SU-DHL-6 (cell line): ENCODE measurements around the gene ANK3.

Experiments
- H2AFZ ChIP-seq: fragments of 200-600 bp; sonication (generic); 2 replicates; pipeline ENCODE4 v1.6.1; 2014; ENCODE audit warnings: low read depth, mild to moderate bottlenecking, moderate library complexity, mixed read lengths, antibody characterized with exemption, low read length; ENCODE audit not compliant: severe bottlenecking
- H3F3A ChIP-seq: fragments of 200-600 bp; shearing (Covaris generic); 2 replicates; pipeline ENCODE4 v1.6.0; 2016; ENCODE audit warnings: antibody characterized with exemption, mild to moderate bottlenecking; ENCODE audit not compliant: insufficient read depth
- H3K27ac ChIP-seq: fragments of 200-600 bp; sonication (generic); 2 replicates; pipeline ENCODE4 v1.5.1; 2016; ENCODE audit warnings: low read depth, mild to moderate bottlenecking, low read length, moderate library complexity, mixed read lengths
- H3K27me3 ChIP-seq: fragments of 200-600 bp; sonication (generic), shearing (Covaris generic); 2 replicates; pipeline ENCODE4 v1.6.0; 2014; ENCODE audit warnings: mild to moderate bottlenecking, low read length
- H3K36me3 ChIP-seq: fragments of 200-600 bp; sonication (generic); 2 replicates; pipeline ENCODE4 v1.6.1; 2014; ENCODE audit warnings: mild to moderate bottlenecking, low read length, mixed read lengths
- H3K4me2 ChIP-seq: fragments of 300-600, 200-600 bp; shearing (Covaris generic), sonication (generic); 2 replicates; pipeline ENCODE4 v1.6.0; 2014; ENCODE audit warnings: low read length, low read depth, mild to moderate bottlenecking; ENCODE audit not compliant: poor library complexity, severe bottlenecking
- H3K4me3 ChIP-seq: fragments of 200-600 bp; sonication (generic); 2 replicates; pipeline ENCODE4 v1.5.1; 2014; ENCODE audit warnings: antibody characterized with exemption, low read length, mild to moderate bottlenecking, mixed read lengths; ENCODE audit not compliant: insufficient read depth, poor library complexity, severe bottlenecking
- H3K79me2 ChIP-seq: fragments of 200-600 bp; sonication (generic); 2 replicates; pipeline ENCODE4 v1.6.1; 2014; ENCODE audit warnings: mild to moderate bottlenecking, low read length, moderate library complexity; ENCODE audit not compliant: insufficient read depth
- H3K9ac ChIP-seq: fragments of 200-600 bp; sonication (generic); 2 replicates; pipeline ENCODE4 v1.7.0; 2014; ENCODE audit warnings: mild to moderate bottlenecking, low read length
- H3K9me2 ChIP-seq: fragments of 200-600 bp; sonication (generic); replicated peaks from 2 replicates; pipeline ENCODE4 v1.6.1; 2014; ENCODE audit warnings: low read length; ENCODE audit not compliant: insufficient read depth
- H3K9me3 ChIP-seq: fragments of 200-600 bp; sonication (generic); 2 replicates; pipeline ENCODE4 v1.6.1; 2014; ENCODE audit warnings: low read length, mixed read lengths; ENCODE audit not compliant: insufficient read depth
- H4K20me1 ChIP-seq: fragments of 200-600 bp; sonication (generic); 2 replicates; pipeline ENCODE4 v1.6.1; 2014; ENCODE audit warnings: low read depth, mild to moderate bottlenecking, antibody characterized with exemption, low read length, moderate library complexity, mixed read lengths
- CTCF ChIP-seq: fragments of 200-600 bp; sonication (generic); IDR thresholded peaks from one replicate; pipeline ENCODE4 v1.5.1; 2017; ENCODE audit warnings: antibody characterized with exemption, mild to moderate bottlenecking, low read length, moderate library complexity; ENCODE audit not compliant: insufficient read depth, poor library complexity, severe bottlenecking
- EZH2phosphoT487 ChIP-seq: fragments of 200-600 bp; sonication (generic), shearing (Covaris generic); conservative IDR thresholded peaks from 2 replicates; pipeline ENCODE4 v1.6.1; 2018; ENCODE audit warnings: mild to moderate bottlenecking, antibody characterized with exemption, low read length, moderate library complexity, mixed read lengths

ANK3 gene

GRCh38 chr10:60341969-60342368, 47.7 kb downstream of the ANK3 start:
- no peaks in the 10 kb centered on the region for H3K27me3 ChIP-seq
- no peaks in the 10 kb centered on the region; the same call in 1 of the 2 replicates for H3F3A ChIP-seq
- H4K20me1 ChIP-seq, result no peaks in the 10 kb centered on the region
- no peak overlapping the region for H3K27ac ChIP-seq
- no peak for TF ChIP-seq EZH2phosphoT487
- no peak for TF ChIP-seq CTCF
- no peak overlapping the region for H3K9ac ChIP-seq
- no peak overlapping the region for H3K4me2 ChIP-seq
- H3K4me3 ChIP-seq, result no peak overlapping the region
- H3K79me2 ChIP-seq, result no peaks in the 10 kb centered on the region
- H2AFZ ChIP-seq, result no peak overlapping the region
- no peaks in the 10 kb centered on the region for H3K9me3 ChIP-seq
- H3K9me2 ChIP-seq, result no peaks in the 10 kb centered on the region
- H3K36me3 ChIP-seq, result 0 out of 2 replicates have a peak, but pooled peaks cover 2% of the 10 kb centered on the region

GRCh38 chr10:60340973-60341372, 48.7 kb downstream of the ANK3 start:
- 0 out of 2 replicates have a peak, but pooled peaks cover 2% of the 10 kb centered on the region for H3K36me3 ChIP-seq
- no peak overlapping the region for H3K9ac ChIP-seq
- no peaks in the 10 kb centered on the region for H3K9me2 ChIP-seq
- H3K4me2 ChIP-seq, result no peak overlapping the region
- H2AFZ ChIP-seq, result no peak overlapping the region
- TF ChIP-seq CTCF (no peak), EZH2phosphoT487 (no peak)
- no peaks in the 10 kb centered on the region for H3K27me3 ChIP-seq
- H3K9me3 ChIP-seq, result no peaks in the 10 kb centered on the region
- no peaks in the 10 kb centered on the region for H3K79me2 ChIP-seq
- H3K27ac ChIP-seq, result no peak overlapping the region
- no peaks in the 10 kb centered on the region; the same call in 1 of the 2 replicates for H3F3A ChIP-seq
- no peak overlapping the region for H3K4me3 ChIP-seq
- H4K20me1 ChIP-seq, result no peaks in the 10 kb centered on the region

GRCh38 chr10:60339757-60340156, 49.9 kb downstream of the ANK3 start:
- no peak overlapping the region for H3K9ac ChIP-seq
- H3K9me2 ChIP-seq, result no peaks in the 10 kb centered on the region
- no peaks in the 10 kb centered on the region for H3K27me3 ChIP-seq
- no peak overlapping the region for H3K27ac ChIP-seq
- H2AFZ ChIP-seq, result no peak overlapping the region
- no peaks in the 10 kb centered on the region for H3F3A ChIP-seq
- H4K20me1 ChIP-seq, result no peaks in the 10 kb centered on the region
- no peaks in the 10 kb centered on the region for H3K79me2 ChIP-seq
- 0 out of 2 replicates have a peak, but pooled peaks cover 2% of the 10 kb centered on the region for H3K36me3 ChIP-seq
- H3K4me3 ChIP-seq, result no peak overlapping the region
- no peak overlapping the region for H3K4me2 ChIP-seq
- TF ChIP-seq CTCF (no peak), EZH2phosphoT487 (no peak)
- H3K9me3 ChIP-seq, result no peaks in the 10 kb centered on the region

GRCh38 chr10:60338786-60339185, 50.9 kb downstream of the ANK3 start:
- TF ChIP-seq EZH2phosphoT487, result no peak
- TF ChIP-seq CTCF, result no peak
- no peak overlapping the region for H3K4me3 ChIP-seq
- H3K9ac ChIP-seq, result no peak overlapping the region
- H3K79me2 ChIP-seq, result no peaks in the 10 kb centered on the region; the same call in 1 of the 2 replicates
- H3K27me3 ChIP-seq, result no peaks in the 10 kb centered on the region
- H3K36me3 ChIP-seq, result 0 out of 2 replicates have a peak, but pooled peaks cover 2% of the 10 kb centered on the region
- no peak overlapping the region for H2AFZ ChIP-seq
- no peak overlapping the region for H3K4me2 ChIP-seq
- no peaks in the 10 kb centered on the region for H3F3A ChIP-seq
- no peaks in the 10 kb centered on the region for H4K20me1 ChIP-seq
- H3K9me3 ChIP-seq, result no peaks in the 10 kb centered on the region
- no peaks in the 10 kb centered on the region for H3K9me2 ChIP-seq
- H3K27ac ChIP-seq, result no peak overlapping the region
